ENCODE data around the gene ST6GALNAC5.

ST6GALNAC5 gene

GRCh38 chr1:77024500-77024899 is 157.2 kb downstream of the ST6GALNAC5 start:
- no peak for TF ChIP-seq TAF1 (IDR thresholded peaks at IDR 0.05; ENCODE audit: low read depth)
- TF ChIP-seq CEBPB (IDR thresholded peaks at IDR 0.05), result peak; percentile 78

- no peak for TF ChIP-seq CEBPB (IDR thresholded peaks at IDR 0.05)
- no peak for TF ChIP-seq FOXM1 (IDR thresholded peaks at IDR 0.05; ENCODE audit: borderline replicate concordance, low read depth)
- TF ChIP-seq USF1 (IDR thresholded peaks at IDR 0.05), result no peak
- TF ChIP-seq REST (IDR thresholded peaks at IDR 0.05; ENCODE audit: low read depth), result no peak
- no peak for TF ChIP-seq NFIC (IDR thresholded peaks at IDR 0.05)
- no peak for TF ChIP-seq EGR1 (IDR thresholded peaks at IDR 0.05)
- TF ChIP-seq TEAD4 (IDR thresholded peaks at IDR 0.05), result no peak
- no peak for TF ChIP-seq RAD21 (IDR thresholded peaks at IDR 0.05; ENCODE audit: low read depth)
- TF ChIP-seq CREB1 (IDR thresholded peaks at IDR 0.05; ENCODE audit: low read depth), result no peak
- no peak for TF ChIP-seq TCF12 (IDR thresholded peaks at IDR 0.05; ENCODE audit: low read depth)
- TF ChIP-seq TAF1 (IDR thresholded peaks at IDR 0.05; ENCODE audit: low read depth), result no peak
- no peak for TF ChIP-seq ZBTB7A (IDR thresholded peaks at IDR 0.05; ENCODE audit: low read depth)
- no peak for TF ChIP-seq MAX (IDR thresholded peaks at IDR 0.05)
- no peak for TF ChIP-seq YY1 (IDR thresholded peaks at IDR 0.05; ENCODE audit: low read depth)
- no peak for TF ChIP-seq EP300 (IDR thresholded peaks at IDR 0.05; ENCODE audit: borderline replicate concordance)
Measured at GRCh38 chr1:77025599-77025998, 158.3 kb downstream of the ST6GALNAC5 start.

- TF ChIP-seq USF1 (IDR thresholded peaks at IDR 0.05), result no peak
- no peak for TF ChIP-seq REST (IDR thresholded peaks at IDR 0.05; ENCODE audit: low read depth)
- no peak for TF ChIP-seq CREB1 (IDR thresholded peaks at IDR 0.05; ENCODE audit: low read depth)
- TF ChIP-seq MAX (IDR thresholded peaks at IDR 0.05), result no peak
- no peak for TF ChIP-seq TEAD4 (IDR thresholded peaks at IDR 0.05)
- TF ChIP-seq YY1 (IDR thresholded peaks at IDR 0.05; ENCODE audit: low read depth), result no peak
- no peak for TF ChIP-seq TCF12 (IDR thresholded peaks at IDR 0.05; ENCODE audit: low read depth)
- no peak for TF ChIP-seq FOXM1 (IDR thresholded peaks at IDR 0.05; ENCODE audit: borderline replicate concordance, low read depth)
- no peak for TF ChIP-seq TAF1 (IDR thresholded peaks at IDR 0.05; ENCODE audit: low read depth)
- no peak for TF ChIP-seq NFIC (IDR thresholded peaks at IDR 0.05)
- no peak for TF ChIP-seq CEBPB (IDR thresholded peaks at IDR 0.05)
- TF ChIP-seq RAD21 (IDR thresholded peaks at IDR 0.05; ENCODE audit: low read depth), result no peak
- TF ChIP-seq EP300 (IDR thresholded peaks at IDR 0.05; ENCODE audit: borderline replicate concordance), result no peak
- no peak for TF ChIP-seq EGR1 (IDR thresholded peaks at IDR 0.05)
- TF ChIP-seq ZBTB7A (IDR thresholded peaks at IDR 0.05; ENCODE audit: low read depth), result no peak
Measured at GRCh38 chr1:77026135-77026534, 158.9 kb downstream of the ST6GALNAC5 start.

- TF ChIP-seq RAD21 (IDR thresholded peaks at IDR 0.05; ENCODE audit: low read depth) (no peak), USF1 (IDR thresholded peaks at IDR 0.05) (no peak), FOXM1 (IDR thresholded peaks at IDR 0.05; ENCODE audit: borderline replicate concordance, low read depth) (no peak), TEAD4 (IDR thresholded peaks at IDR 0.05) (no peak), YY1 (IDR thresholded peaks at IDR 0.05; ENCODE audit: low read depth) (no peak), EP300 (IDR thresholded peaks at IDR 0.05; ENCODE audit: borderline replicate concordance) (no peak), REST (IDR thresholded peaks at IDR 0.05; ENCODE audit: low read depth) (no peak), NFIC (IDR thresholded peaks at IDR 0.05) (no peak), ZBTB7A (IDR thresholded peaks at IDR 0.05; ENCODE audit: low read depth) (no peak), MAX (IDR thresholded peaks at IDR 0.05) (no peak)
Measured at GRCh38 chr1:77026640-77027039, 159.4 kb downstream of the ST6GALNAC5 start.

Data from Ishikawa (cell line).